WERI-Rb-1 (cell line): ENCODE measurements around the gene RAB24.

Experiments
- DNase-seq: peaks from one replicate; pipeline ENCODE4 v3.0.0-alpha.2; 2020
- H3K27ac ChIP-seq: fragments of 250-450 bp; sonication (Bioruptor Pico); 2 replicates; pipeline ENCODE4 v1.5.1; 2020; ENCODE audit warnings: mild to moderate bottlenecking, moderate library complexity
- H3K27me3 ChIP-seq: fragments of 250-450 bp; sonication (Bioruptor Pico); 2 replicates; pipeline ENCODE4 v1.5.1; 2021; ENCODE audit warnings: mild to moderate bottlenecking, low read depth, moderate library complexity; ENCODE audit not compliant: insufficient read depth, severe bottlenecking
- H3K36me3 ChIP-seq: fragments of 250-450 bp; sonication (Bioruptor Pico); 2 replicates; pipeline ENCODE4 v1.5.1; 2020; ENCODE audit warnings: mild to moderate bottlenecking, moderate library complexity
- H3K4me3 ChIP-seq: 2 replicates; pipeline ENCODE4 v1.5.1; 2011; ENCODE audit warnings: low read depth, mild to moderate bottlenecking, control low read depth, low read length
- H3K9me3 ChIP-seq: fragments of 250-450 bp; sonication (Bioruptor Pico); 2 replicates; pipeline ENCODE4 v1.5.1; 2021; ENCODE audit warnings: mild to moderate bottlenecking, moderate library complexity; ENCODE audit not compliant: severe bottlenecking
- TF ChIP-seq, protein P1 (sequence below): IDR thresholded peaks from 2 replicates; pipeline ENCODE4 v1.5.1; 2011; ENCODE audit warnings: low read depth, mild to moderate bottlenecking, control low read depth, inconsistent platforms, low read length

RAB24 gene

GRCh38 chr5:177334781-177335700 lies 31.5 kb upstream of the RAB24 start:
- TF ChIP-seq, protein P1, sequence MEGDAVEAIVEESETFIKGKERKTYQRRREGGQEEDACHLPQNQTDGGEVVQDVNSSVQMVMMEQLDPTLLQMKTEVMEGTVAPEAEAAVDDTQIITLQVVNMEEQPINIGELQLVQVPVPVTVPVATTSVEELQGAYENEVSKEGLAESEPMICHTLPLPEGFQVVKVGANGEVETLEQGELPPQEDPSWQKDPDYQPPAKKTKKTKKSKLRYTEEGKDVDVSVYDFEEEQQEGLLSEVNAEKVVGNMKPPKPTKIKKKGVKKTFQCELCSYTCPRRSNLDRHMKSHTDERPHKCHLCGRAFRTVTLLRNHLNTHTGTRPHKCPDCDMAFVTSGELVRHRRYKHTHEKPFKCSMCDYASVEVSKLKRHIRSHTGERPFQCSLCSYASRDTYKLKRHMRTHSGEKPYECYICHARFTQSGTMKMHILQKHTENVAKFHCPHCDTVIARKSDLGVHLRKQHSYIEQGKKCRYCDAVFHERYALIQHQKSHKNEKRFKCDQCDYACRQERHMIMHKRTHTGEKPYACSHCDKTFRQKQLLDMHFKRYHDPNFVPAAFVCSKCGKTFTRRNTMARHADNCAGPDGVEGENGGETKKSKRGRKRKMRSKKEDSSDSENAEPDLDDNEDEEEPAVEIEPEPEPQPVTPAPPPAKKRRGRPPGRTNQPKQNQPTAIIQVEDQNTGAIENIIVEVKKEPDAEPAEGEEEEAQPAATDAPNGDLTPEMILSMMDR = no peak
- Histone ChIP-seq H3K36me3 (peaks cover 2% of the 10 kb centered on the region; the same call in 1 of the 2 replicates), H3K4me3 (no peak overlapping the region), H3K27ac (no peak overlapping the region), H3K27me3 (no peaks in the 10 kb centered on the region), H3K9me3 (no peaks in the 10 kb centered on the region)
- DNase-seq = no peak

DNA sequence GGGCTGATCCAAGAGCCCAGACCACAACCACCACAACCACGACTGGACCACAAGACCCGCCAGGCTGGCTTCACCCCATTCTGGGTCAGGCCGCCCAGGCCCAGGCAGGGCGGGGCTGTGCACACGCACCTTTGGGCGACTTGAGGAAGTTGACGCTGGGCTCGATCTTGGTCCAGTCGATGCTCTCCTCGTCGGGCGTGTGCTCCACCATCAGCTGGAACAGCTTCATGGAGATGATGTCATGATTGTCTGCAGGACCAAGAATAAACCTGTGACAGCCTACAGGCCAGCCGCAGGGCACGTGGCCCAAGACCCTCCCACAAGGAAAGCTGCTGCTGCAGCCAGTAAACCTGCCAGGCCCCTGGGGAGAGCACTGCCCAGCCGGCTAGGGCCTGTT lies 30.6 kb upstream of the RAB24 start:
- Histone ChIP-seq H3K36me3 (peaks cover 2% of the 10 kb centered on the region; the same call in 1 of the 2 replicates), H3K4me3 (no peak overlapping the region), H3K27me3 (no peaks in the 10 kb centered on the region), H3K9me3 (no peaks in the 10 kb centered on the region), H3K27ac (no peak overlapping the region)
- TF ChIP-seq, protein P1 = no peak
- no peak for DNase-seq

DNA sequence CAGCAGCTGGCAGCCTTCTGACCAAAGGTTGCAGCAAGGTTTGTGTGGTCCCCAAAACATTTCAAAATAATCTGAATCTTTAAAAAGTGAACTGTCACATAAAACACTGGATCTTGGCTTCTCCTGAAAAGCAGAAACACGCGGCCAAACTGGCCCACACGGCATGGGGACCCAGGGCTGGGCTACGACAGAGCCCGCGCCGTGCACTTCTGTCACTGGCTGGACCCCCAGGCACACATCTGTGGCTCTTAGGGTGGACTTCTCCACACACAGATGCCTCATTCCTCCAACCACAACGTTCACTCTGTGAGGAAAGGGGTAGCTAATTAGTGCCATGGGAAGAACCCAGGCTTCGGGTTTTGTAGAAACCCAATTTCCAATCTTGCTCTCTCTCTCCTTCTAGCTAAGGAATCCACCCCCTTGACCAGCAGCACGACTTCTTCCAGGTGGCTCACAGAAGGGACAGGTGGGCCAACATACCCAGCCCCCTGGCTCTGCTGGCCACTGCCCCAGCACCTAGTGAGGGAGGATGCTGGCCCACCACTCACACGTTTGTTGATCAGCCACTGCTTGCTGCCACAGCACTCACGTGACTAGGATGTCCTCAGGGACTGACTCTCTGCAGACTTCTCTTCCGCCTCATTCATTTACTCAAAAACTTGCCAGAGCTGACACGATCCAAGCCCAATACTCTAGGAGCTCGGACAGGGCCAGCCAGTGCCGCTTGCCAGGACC lies 30.1 kb upstream of the RAB24 start:
- TF ChIP-seq, protein P1 = no peak
- Histone ChIP-seq H3K36me3 (peaks cover 2% of the 10 kb centered on the region; the same call in 1 of the 2 replicates), H3K9me3 (no peaks in the 10 kb centered on the region), H3K4me3 (no peak overlapping the region), H3K27ac (no peak overlapping the region), H3K27me3 (no peaks in the 10 kb centered on the region)
- no peak for DNase-seq

DNA sequence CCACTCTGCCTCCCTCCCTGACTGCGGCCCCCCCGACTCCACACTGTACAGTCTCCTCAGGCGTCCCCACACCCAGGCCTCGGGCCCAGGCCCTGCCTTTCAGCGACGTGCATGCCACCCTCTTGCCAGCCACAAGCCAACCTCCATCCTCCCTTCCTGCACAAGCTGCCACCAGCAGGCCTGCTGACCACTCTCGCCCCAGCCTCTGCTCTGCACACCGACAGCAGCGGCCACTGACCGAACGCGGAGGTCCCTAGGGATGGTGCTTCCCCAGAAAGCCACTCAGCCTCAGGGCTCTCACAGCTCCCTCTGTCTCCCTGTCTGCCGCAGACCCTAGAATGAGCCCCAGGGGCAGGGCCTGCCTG lies 29.4 kb upstream of the RAB24 start:
- no peak for DNase-seq
- no peak overlapping the region for H3K4me3 ChIP-seq
- no peaks in the 10 kb centered on the region for H3K27me3 ChIP-seq
- no peak overlapping the region for H3K27ac ChIP-seq
- H3K9me3 ChIP-seq = no peaks in the 10 kb centered on the region
- TF ChIP-seq, protein P1 = no peak
- H3K36me3 ChIP-seq = peaks cover 2% of the 10 kb centered on the region; the same call in 1 of the 2 replicates

DNA sequence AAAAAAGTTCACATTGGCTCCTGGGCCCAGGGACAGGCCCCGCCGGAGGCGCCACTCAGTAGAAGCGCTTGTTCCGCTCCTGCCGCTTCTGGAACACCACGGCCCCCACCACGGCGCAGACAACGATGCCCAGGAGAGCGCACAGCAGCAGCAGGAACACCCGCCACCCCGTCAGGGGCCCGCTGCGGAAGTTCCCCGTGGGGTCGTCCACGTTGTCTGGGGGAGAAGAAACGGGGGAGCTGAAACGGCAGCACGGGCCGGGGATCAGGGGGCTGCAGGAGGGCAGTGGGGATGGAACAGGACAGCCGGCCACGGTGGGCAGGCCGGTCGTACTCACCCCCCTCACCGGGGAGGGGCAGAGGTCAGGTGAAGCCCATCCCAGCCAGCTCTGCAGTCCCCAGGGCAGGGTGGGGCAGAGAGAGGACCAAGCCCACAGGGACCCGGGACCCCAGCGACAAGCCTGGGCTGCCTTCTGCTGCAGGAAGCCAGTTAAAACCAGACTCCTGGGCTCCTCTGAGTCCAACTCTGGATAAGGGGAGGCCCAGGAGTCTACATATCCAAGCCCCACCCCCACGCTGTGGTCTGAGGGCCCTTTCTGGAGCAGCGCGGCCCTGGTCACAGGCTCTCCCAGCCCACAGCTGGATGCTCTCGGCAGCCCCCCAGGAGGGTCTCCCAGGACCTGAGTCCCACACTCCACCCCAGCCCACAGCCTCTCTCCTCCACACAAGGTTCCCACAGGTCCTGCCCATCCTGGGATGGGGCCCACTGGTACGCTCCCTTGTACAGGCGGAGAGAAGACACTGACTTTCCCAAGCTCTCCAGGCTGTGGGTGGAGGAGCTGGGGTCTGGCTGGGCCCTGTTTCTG lies 28.7 kb upstream of the RAB24 start:
- no peaks in the 10 kb centered on the region for H3K9me3 ChIP-seq
- H3K36me3 ChIP-seq = peaks cover 2% of the 10 kb centered on the region; the same call in 1 of the 2 replicates
- TF ChIP-seq, protein P1 = no peak
- no peaks in the 10 kb centered on the region for H3K27me3 ChIP-seq
- no peak overlapping the region for H3K27ac ChIP-seq
- DNase-seq = no peak
- H3K4me3 ChIP-seq = no peak overlapping the region
